ENCODE data around the gene EIF3K.

The EIF3K gene

GRCh38 chr19:38666663-38667511 lies 47.9 kb downstream of the EIF3K start:
- DNase-seq (ENCODE audit: low read depth): no peak

GRCh38 chr19:38667661-38668171 lies 48.7 kb downstream of the EIF3K start:
- DNase-seq (ENCODE audit: low read depth): no peak

GRCh38 chr19:38669552-38669951 lies 50.6 kb downstream of the EIF3K start:
- no peak for DNase-seq (ENCODE audit: low read depth)

GRCh38 chr19:38670921-38671398 lies 52.0 kb downstream of the EIF3K start:
- no peak for DNase-seq (ENCODE audit: low read depth)

GRCh38 chr19:38671654-38672053 lies 52.7 kb downstream of the EIF3K start:
- DNase-seq (ENCODE audit: low read depth): no peak

GRCh38 chr19:38673030-38673429 lies 54.0 kb downstream of the EIF3K start:
- no peak for DNase-seq (ENCODE audit: low read depth)

- DNase-seq (ENCODE audit: low read depth): no peak
These were observed 55.6 kb downstream of the EIF3K start for GRCh38 chr19:38674388-38675171.

- DNase-seq (ENCODE audit: low read depth): no peak
These were observed 56.6 kb downstream of the EIF3K start for GRCh38 chr19:38675611-38676010.

- DNase-seq (ENCODE audit: low read depth): no peak
These were observed 57.3 kb downstream of the EIF3K start for GRCh38 chr19:38676023-38676877.

GRCh38 chr19:38676878-38677646 lies 58.1 kb downstream of the EIF3K start:
- no peak for DNase-seq (ENCODE audit: low read depth)

- DNase-seq (ENCODE audit: low read depth): no peak
These were observed 59.4 kb downstream of the EIF3K start for GRCh38 chr19:38678217-38678890.

GRCh38 chr19:38678891-38679494 lies 60.0 kb downstream of the EIF3K start:
- DNase-seq (ENCODE audit: low read depth): no peak

- DNase-seq (ENCODE audit: low read depth): no peak
These were observed 60.9 kb downstream of the EIF3K start for GRCh38 chr19:38679839-38680238.

- no peak for DNase-seq (ENCODE audit: low read depth)
These were observed 63.3 kb downstream of the EIF3K start for GRCh38 chr19:38682195-38682867.

- no peak for DNase-seq (ENCODE audit: low read depth)
These were observed 63.9 kb downstream of the EIF3K start for GRCh38 chr19:38682872-38683392.

- DNase-seq (ENCODE audit: low read depth): peak; percentile 40
These were observed 64.5 kb downstream of the EIF3K start for GRCh38 chr19:38683393-38684077.

GRCh38 chr19:38684078-38684861 lies 65.3 kb downstream of the EIF3K start:
- no peak for DNase-seq (ENCODE audit: low read depth)
